PC-3 (cell line): ENCODE results near the gene STRN. TPM values are rescaled to one million over a fixed set of nuclear protein-coding genes. Genes with fewer than 3 reads are reported as not detected.

Source experiments
- ATAC-seq: fragments of 200-7000 bp; cut with Tn5 transposase; 2 replicates; pipeline ENCODE4 v1.9.1; 2020; ENCODE audit warnings: mild to moderate bottlenecking, moderate library complexity
- BruUV-seq: library from RNA; stranded (reverse); fragments of 400-500 nt; replicated peaks from 2 replicates; lab custom pipeline; 2021; lab: Mats Ljungman, UMichigan
- CTCF ChIA-PET: fragments of 300-600 bp; sonication (Branson Sonifier 250); formaldehyde crosslinking; loops from one replicate; lab custom pipeline; 2022; ENCODE audit warnings: antibody characterized with exemption; lab: Charles Lee
- POLR2A ChIA-PET: fragments of 300-600 bp; sonication (Branson Sonifier 250); formaldehyde crosslinking; loops from one replicate; lab custom pipeline; 2022; ENCODE audit warnings: antibody characterized with exemption; ENCODE audit not compliant: unreplicated experiment; lab: Charles Lee
- DNase-seq: peaks from one replicate; pipeline ENCODE4 v3.0.0-alpha.2; 2015
- H2AFZ ChIP-seq: fragments of 300-600 bp; sonication (generic); 2 replicates; pipeline ENCODE4 v1.6.0; 2016; ENCODE audit warnings: antibody characterized with exemption, low read length
- H3F3A ChIP-seq: fragments of 300-600 bp; sonication (generic); one replicate; pipeline ENCODE4 v1.6.0; 2017; ENCODE audit warnings: antibody characterized with exemption, low read length, control low read depth, mild to moderate bottlenecking; ENCODE audit not compliant: unreplicated experiment
- H3K27ac ChIP-seq: fragments of 300-600 bp; sonication (generic); 2 replicates; pipeline ENCODE4 v1.5.1; 2016; ENCODE audit warnings: mild to moderate bottlenecking, low read length
- H3K27me3 ChIP-seq: fragments of 300-600 bp; sonication (generic); 2 replicates; pipeline ENCODE4 v1.6.1; 2016; ENCODE audit warnings: low read length, mixed read lengths
- H3K36me3 ChIP-seq: fragments of 300-600 bp; sonication (generic); 2 replicates; pipeline ENCODE4 v1.6.1; 2016; ENCODE audit warnings: low read depth, mixed run types, low read length, mixed read lengths
- H3K4me1 ChIP-seq: fragments of 300-600 bp; sonication (generic); 2 replicates; pipeline ENCODE4 v1.5.1; 2016; ENCODE audit warnings: low read length; ENCODE audit not compliant: insufficient read depth
- H3K4me2 ChIP-seq: fragments of 300-600 bp; sonication (generic); 2 replicates; pipeline ENCODE4 v1.6.0; 2016; ENCODE audit warnings: low read length
- H3K4me3 ChIP-seq: fragments of 300-600 bp; sonication (generic); 2 replicates; pipeline ENCODE4 v1.5.1; 2016; ENCODE audit warnings: mild to moderate bottlenecking, low read length, mixed read lengths
- H3K79me2 ChIP-seq: fragments of 300-600 bp; sonication (generic); 2 replicates; pipeline ENCODE4 v1.6.1; 2017; ENCODE audit warnings: low read length, mixed read lengths
- H3K9ac ChIP-seq: fragments of 300-600 bp; sonication (generic); 2 replicates; pipeline ENCODE4 v1.6.0; 2016; ENCODE audit warnings: mild to moderate bottlenecking, low read length
- H3K9me2 ChIP-seq: fragments of 300-600 bp; sonication (generic); replicated peaks from 2 replicates; pipeline ENCODE4 v1.6.1; 2016; ENCODE audit warnings: mixed run types, low read length, mixed read lengths
- H3K9me3 ChIP-seq: fragments of 300-600 bp; sonication (generic); 2 replicates; pipeline ENCODE4 v1.6.1; 2016; ENCODE audit warnings: low read length, mixed read lengths
- H4K20me1 ChIP-seq: fragments of 300-600 bp; sonication (generic); 2 replicates; pipeline ENCODE4 v1.6.1; 2016; ENCODE audit warnings: low read length, mixed read lengths
- EZH2 ChIP-seq: fragments of 300-600 bp; sonication (generic); IDR thresholded peaks from one replicate; pipeline ENCODE4 v1.6.1; 2017; ENCODE audit warnings: antibody characterized with exemption, mild to moderate bottlenecking, low read length; ENCODE audit not compliant: unreplicated experiment
- EZH2phosphoT487 ChIP-seq: fragments of 300-600 bp; sonication (generic); IDR thresholded peaks from 2 replicates; pipeline ENCODE4 v1.6.1; 2018; ENCODE audit warnings: mild to moderate bottlenecking, antibody characterized with exemption, low read length, borderline replicate concordance
- intact Hi-C: fragments of 100-400 bp; cut with micrococcal nuclease; formaldehyde crosslinking; loops from 2 replicates; pipeline ENCODE4 v1.9.0; 2023
- total RNA-seq: library from RNA; depleted of rRNA; stranded (reverse); fragments of >200 nt; gene quantifications from 2 replicates; pipeline ENCODE4 v1.2.3, GENCODE V29; 2014
- TF ChIP-seq, protein P1 (sequence below): fragments of 300-600 bp; sonication (generic); conservative IDR thresholded peaks from 2 replicates; pipeline ENCODE4 v1.5.1; 2017; ENCODE audit warnings: antibody characterized with exemption, low read depth, mild to moderate bottlenecking, low read length

STRN gene
- total RNA-seq, 1 experiment from 2014 or later, result 12.9 TPM

- no peaks in the 10 kb centered on the region for H3F3A ChIP-seq
- no peaks in the 10 kb centered on the region for H3K9me2 ChIP-seq
- H3K4me1 ChIP-seq, result peaks cover 17% of the 10 kb centered on the region
- no peak overlapping the region for H3K27ac ChIP-seq
- TF ChIP-seq, protein P1, sequence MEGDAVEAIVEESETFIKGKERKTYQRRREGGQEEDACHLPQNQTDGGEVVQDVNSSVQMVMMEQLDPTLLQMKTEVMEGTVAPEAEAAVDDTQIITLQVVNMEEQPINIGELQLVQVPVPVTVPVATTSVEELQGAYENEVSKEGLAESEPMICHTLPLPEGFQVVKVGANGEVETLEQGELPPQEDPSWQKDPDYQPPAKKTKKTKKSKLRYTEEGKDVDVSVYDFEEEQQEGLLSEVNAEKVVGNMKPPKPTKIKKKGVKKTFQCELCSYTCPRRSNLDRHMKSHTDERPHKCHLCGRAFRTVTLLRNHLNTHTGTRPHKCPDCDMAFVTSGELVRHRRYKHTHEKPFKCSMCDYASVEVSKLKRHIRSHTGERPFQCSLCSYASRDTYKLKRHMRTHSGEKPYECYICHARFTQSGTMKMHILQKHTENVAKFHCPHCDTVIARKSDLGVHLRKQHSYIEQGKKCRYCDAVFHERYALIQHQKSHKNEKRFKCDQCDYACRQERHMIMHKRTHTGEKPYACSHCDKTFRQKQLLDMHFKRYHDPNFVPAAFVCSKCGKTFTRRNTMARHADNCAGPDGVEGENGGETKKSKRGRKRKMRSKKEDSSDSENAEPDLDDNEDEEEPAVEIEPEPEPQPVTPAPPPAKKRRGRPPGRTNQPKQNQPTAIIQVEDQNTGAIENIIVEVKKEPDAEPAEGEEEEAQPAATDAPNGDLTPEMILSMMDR, result no peak
- TF ChIP-seq EZH2phosphoT487 (no peak), EZH2 (no peak)
- no peak overlapping the region for H3K4me2 ChIP-seq
- CTCF ChIA-PET, result no interaction called here
- POLR2A ChIA-PET, result no interaction called here
- no peaks in the 10 kb centered on the region for H3K27me3 ChIP-seq
- H2AFZ ChIP-seq, result no peak overlapping the region
- intact Hi-C loops, result no loop called here
- H3K4me3 ChIP-seq, result no peak overlapping the region
- BruUV-seq, result no TSS peak
- H3K9me3 ChIP-seq, result no peaks in the 10 kb centered on the region
- H3K36me3 ChIP-seq, result peaks cover 10% of the 10 kb centered on the region; the same call in 1 of the 2 replicates
- no peak overlapping the region for H3K9ac ChIP-seq
- ATAC-seq (no peak), DNase-seq (no peak)
- no peaks in the 10 kb centered on the region for H3K79me2 ChIP-seq
- H4K20me1 ChIP-seq, result no peaks in the 10 kb centered on the region
Measured at GRCh38 chr2:36886664-36887063, 79.7 kb downstream of the STRN start.

DNA sequence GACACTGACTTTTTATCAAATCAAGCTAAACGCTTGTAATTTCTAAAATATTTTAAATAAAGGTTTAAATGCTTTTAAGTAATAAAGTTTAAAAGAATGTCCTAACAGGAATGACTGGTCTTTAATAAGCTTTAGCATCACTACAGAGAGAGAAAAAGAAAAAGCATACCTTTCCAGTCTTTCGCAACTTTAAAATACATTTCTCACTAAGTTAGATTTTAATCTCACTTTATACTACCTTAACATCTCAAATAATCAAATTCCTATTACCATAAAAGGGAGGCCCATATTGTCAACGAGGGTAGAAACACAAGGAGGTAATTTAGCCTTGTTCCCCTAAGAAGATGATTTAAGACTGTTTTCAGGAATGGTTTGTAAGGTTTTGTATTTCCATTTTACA is 80.7 kb downstream of the STRN start:
- H4K20me1 ChIP-seq, result no peaks in the 10 kb centered on the region
- H3K27me3 ChIP-seq, result no peaks in the 10 kb centered on the region
- H3K36me3 ChIP-seq, result peaks cover 10% of the 10 kb centered on the region; the same call in 1 of the 2 replicates
- H3K9ac ChIP-seq, result no peak overlapping the region
- no peak overlapping the region for H3K4me2 ChIP-seq
- H3F3A ChIP-seq, result no peaks in the 10 kb centered on the region
- DNase-seq (no peak), ATAC-seq (no peak)
- CTCF ChIA-PET, result no interaction called here
- intact Hi-C loops, result no loop called here
- no peaks in the 10 kb centered on the region for H3K79me2 ChIP-seq
- POLR2A ChIA-PET, result no interaction called here
- H2AFZ ChIP-seq, result no peak overlapping the region
- no peak overlapping the region for H3K4me3 ChIP-seq
- no peaks in the 10 kb centered on the region for H3K9me3 ChIP-seq
- no peak overlapping the region for H3K27ac ChIP-seq
- BruUV-seq, result no TSS peak
- H3K4me1 ChIP-seq, result peaks cover 13% of the 10 kb centered on the region
- no peaks in the 10 kb centered on the region for H3K9me2 ChIP-seq
- TF ChIP-seq EZH2phosphoT487 (no peak), EZH2 (no peak)
- TF ChIP-seq, protein P1, result no peak

DNA sequence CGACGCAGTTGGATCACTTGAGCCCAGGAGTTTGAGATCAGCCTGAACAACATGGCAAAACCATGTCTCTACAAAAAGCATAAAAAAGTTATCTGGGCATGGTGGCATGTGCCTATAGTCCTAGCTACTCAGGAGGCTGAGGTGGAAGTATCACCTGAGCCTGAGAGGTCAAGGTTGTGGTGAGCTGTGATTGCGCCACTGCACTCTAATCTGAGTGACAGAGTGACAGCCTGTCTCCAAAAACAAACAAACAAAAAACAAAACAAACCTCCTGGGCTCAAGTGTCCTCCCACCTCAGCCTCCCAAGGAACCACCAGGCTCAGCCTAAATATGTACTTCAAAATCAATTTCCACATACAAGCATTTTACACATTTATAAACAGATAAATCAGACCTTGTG is 83.8 kb downstream of the STRN start:
- H3K4me3 ChIP-seq, result no peak overlapping the region
- DNase-seq, result no peak
- no peak for ATAC-seq
- ChIA-PET POLR2A (no interaction called here), CTCF (no interaction called here)
- H3K4me1 ChIP-seq, result no peaks in the 10 kb centered on the region
- H3K36me3 ChIP-seq, result peaks cover 14% of the 10 kb centered on the region; the same call in 1 of the 2 replicates
- no peak overlapping the region for H3K4me2 ChIP-seq
- H3K79me2 ChIP-seq, result no peaks in the 10 kb centered on the region
- no TSS peak for BruUV-seq
- no peaks in the 10 kb centered on the region for H3K9me2 ChIP-seq
- H3K9ac ChIP-seq, result no peak overlapping the region
- H4K20me1 ChIP-seq, result no peaks in the 10 kb centered on the region
- intact Hi-C loops, result no loop called here
- no peak overlapping the region for H3K27ac ChIP-seq
- TF ChIP-seq, protein P1, result no peak
- no peak for TF ChIP-seq EZH2phosphoT487
- TF ChIP-seq EZH2, result no peak
- no peaks in the 10 kb centered on the region for H3K27me3 ChIP-seq
- H2AFZ ChIP-seq, result no peak overlapping the region
- H3K9me3 ChIP-seq, result no peaks in the 10 kb centered on the region
- H3F3A ChIP-seq, result no peaks in the 10 kb centered on the region
